HG03571 (cell line): ENCODE results near the gene FAM50B.

Experiments used
- ATAC-seq: cut with Tn5 transposase; IDR thresholded peaks from one replicate; pipeline ENCODE4 v1.9.1; 2021; ENCODE audit not compliant: unreplicated experiment

Gene FAM50B

DNA sequence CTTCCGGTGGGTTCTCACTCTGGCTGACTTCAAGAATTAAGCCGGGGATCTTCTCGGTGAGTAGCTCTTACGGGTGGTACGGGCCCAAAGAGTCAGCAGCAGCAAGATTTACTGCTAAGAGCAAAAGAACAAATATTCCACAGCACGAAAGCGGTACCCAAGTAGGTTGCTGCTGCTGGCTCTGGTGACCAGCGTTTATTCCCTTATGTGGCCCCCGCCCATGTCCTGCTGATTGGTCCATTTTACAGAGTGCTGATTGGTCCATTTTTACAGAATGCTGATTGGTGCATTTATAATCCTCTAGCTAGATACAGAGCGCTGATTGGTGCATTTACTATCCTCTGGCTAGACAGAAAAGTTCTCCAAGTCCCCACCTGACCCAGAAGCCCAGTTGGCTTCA lies 44.3 kb downstream of the FAM50B start:
- ATAC-seq: no peak

DNA sequence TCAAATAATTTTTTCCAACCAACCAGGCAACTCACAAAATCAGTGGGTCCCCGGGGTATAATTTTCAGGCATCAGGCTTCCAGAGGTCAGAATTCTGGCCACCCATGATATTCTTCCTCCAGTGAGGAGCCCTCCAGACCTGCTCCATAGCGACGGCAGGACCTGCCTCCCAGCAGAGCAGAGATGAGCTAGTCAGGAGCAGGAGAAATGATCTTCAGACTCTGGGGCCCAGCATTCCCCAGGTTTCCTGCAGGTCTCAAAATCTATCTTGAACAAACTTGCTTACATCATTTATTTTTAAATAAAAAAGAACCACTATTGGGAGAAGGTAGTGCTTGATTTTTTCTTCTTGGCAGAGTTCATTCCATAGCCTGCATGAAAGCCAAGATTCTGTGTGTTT lies 44.7 kb downstream of the FAM50B start:
- no peak for ATAC-seq

DNA sequence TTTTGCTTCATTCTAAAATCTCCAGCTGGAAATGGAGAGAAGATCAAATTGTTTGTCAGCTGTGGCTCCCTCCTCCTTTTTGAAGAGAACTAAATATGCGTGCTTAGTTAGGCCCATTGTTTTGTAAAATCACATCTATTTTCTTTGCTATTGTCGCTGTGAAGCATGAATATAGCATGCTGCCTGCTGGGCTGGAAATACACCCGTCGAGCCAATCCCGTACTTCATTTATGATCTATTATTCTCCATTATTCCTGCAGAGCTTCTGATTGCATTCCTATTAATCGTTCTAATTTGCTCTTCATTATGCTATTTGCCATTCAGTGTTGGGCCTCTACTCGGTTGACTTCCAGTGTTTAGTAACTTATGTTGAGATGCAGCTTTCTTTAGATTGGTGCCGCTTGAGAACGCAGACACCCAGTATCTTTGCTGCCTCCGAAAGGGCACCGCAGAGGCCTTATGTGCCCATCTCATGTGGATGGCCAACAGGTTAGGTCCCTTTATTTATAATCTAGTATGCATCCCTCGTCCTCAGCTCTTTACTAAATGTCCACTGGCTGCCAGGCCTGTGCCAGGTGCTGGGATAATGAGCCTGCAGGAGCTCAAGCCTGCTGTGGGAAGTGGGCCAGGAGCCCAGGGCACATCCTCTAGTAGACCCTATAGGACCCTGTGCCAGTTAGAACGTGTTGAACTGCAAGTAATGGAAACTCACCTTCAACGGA lies 45.6 kb downstream of the FAM50B start:
- ATAC-seq: no peak

DNA sequence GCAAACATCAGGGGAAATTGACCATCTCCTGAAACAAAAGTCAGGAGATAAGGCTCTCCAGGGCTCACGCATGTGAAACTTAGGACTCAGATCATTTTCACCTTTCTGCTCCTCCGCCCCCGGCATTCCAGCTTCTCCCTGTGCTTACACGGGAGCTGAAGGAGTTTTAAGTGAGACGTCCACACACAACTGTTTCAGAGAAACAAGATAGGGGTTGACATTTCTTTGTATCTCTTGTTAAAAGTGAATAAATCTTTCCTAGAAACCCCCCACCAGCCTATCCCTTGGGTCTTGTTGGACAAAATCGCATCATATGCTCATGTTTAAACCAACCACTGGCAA lies 46.1 kb downstream of the FAM50B start:
- ATAC-seq: no peak

DNA sequence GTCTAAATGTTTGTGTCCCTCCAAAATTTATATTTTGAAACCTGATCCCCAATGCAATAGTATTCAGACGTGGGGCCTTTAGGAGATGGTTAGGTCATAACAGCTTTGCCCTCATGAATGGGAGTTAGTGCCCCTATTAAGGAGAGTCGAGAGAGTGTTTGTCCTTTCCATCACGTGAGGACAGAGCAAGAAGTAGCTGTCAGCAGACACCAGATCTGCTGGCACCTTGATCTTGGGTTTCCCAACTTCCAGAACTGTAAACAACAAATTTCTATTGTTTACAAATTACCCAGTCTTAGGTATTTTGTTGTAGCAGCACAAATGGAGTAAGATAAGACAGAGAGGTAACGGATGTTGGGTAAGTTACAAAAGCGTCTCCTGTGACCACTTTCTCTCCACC lies 46.6 kb downstream of the FAM50B start:
- no peak for ATAC-seq

DNA sequence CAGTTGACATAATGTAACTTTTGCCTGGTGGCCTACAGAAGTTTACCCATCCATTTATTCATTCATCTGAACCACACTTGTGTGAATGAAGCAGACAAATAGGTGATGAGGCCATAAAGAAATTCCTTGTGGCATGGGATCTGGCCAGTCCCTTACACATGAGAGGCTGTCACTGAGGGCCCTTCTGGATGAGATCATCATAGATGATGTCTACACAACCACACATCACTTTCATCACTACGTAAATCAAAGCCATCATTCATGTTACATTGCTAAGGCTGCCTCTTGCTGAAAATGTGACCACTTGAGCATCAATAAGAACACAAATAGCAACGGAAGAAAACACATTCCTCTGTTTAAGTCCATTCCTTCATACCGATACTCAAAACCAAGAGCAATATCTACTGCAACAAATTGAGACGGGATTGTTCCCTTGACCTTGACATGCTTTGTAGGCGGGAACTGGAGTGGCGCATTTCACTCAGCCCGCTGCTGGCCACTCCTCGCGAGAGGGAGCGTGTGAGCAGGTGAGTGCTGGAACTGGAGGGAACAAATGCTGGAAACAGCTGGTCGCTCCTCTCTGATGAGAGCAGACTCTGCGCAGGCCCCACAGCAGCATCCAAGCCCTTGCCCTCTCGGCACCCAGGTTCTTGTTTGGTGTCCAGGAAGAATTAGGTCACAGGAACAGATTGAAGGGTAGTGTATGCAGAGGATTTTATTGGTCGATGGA lies 49.3 kb downstream of the FAM50B start:
- no peak for ATAC-seq

DNA sequence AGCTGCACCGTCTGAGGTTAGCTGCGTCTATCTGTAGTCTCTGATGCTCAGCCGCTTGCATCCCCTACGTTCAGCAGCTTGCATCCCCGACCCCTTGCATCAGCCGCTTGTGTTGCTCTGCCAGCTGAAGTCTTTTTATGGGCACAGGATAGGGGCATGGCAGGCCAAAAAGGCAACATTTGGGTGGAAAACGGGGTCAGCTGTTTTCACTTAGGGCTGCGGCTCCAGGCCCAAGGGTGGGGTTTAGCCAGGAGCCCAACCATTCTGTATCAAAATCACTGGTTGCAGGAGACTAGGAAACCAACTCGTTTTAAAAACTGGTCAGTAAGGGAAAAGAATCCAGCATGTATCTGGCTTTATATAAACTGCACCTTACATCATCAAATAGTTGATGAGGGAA lies 49.9 kb downstream of the FAM50B start:
- no peak for ATAC-seq

DNA sequence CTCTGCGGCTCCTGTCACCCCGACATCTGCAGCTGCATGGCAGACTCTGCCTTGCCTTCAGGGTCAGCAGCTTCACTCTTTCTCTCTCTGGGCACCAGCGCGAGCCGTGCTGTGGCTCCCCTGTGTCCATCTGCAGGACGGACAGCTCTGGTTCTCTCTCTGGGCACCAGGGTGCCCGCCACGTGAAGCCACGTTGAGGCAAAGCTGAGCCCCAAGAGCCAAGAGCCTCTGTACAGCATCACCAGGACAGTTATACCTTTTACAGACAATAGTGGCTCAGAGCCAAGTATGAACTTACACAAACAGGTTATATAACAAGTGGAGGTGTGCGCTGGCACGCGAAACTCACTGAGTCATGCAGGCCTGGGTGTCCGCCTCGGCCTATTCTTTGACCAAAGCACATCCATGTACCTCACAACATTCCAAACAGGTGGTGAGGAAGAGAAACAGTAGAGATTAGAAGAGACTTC lies 50.8 kb downstream of the FAM50B start:
- ATAC-seq: no peak
